ENCODE data around the gene ABCB11. TPM values are rescaled to one million over a fixed set of nuclear protein-coding genes. Genes with fewer than 3 reads are reported as not detected.

The ABCB11 gene
- total and polyA plus RNA-seq, 9 of the 15 experiments (the other 6 are each of a cell fraction or from before 2014, with no cell fraction given), result 0.04 to 0.51 (median 0.10) TPM; not detected in 1

GRCh38 chr2:168992026-168992425, 39.1 kb downstream of the ABCB11 start:
- ChIA-PET POLR2A (interaction anchor here (0.6 to 1.1 kb wide), 2 partner anchors 9 to 16 kb away, joined by 3 read pairs; no protein-coding TSS in a partner anchor), CTCF (ENCODE audit: low intra/inter-chr PET ratio) (no interaction called here)
- 25% methylated on average over 3 of the region's 3 CpGs for WGBS (ENCODE audit: insufficient coverage, low coverage, missing lambda C conversion rate)
- H3K9me3 ChIP-seq (replicated peaks; ENCODE audit: control insufficient read depth, insufficient read depth, low read depth, low read length), result no peaks in the 10 kb centered on the region
- H3K79me2 ChIP-seq (ENCODE audit: control insufficient read depth, insufficient read depth, low read length), result no peaks in the 10 kb centered on the region
- H3K9ac ChIP-seq (ENCODE audit: insufficient read depth in 1 of 2, low read depth in 2 of 2, low read length in 2 of 2), result no peak overlapping the region
- DNase-seq (ENCODE audit: extremely low read depth in 1 of 4, low spot score in 3 of 4) (no peak), FAIRE-seq (no peak), ATAC-seq (no peak)
- no peak for TF ChIP-seq HOMEZ (CRISPR knock-in tag; IDR thresholded peaks at IDR 0.05)
- TF ChIP-seq SAFB2 (IDR thresholded peaks at IDR 0.05; ENCODE audit: borderline replicate concordance, low read depth, low read length, severe bottlenecking), result no peak
- no peaks in the 10 kb centered on the region for H3K27me3 ChIP-seq (ENCODE audit: control insufficient read depth in 2 of 2, insufficient read depth in 2 of 2, low read length in 2 of 2)
- H4K20me1 ChIP-seq (replicated peaks; ENCODE audit: control insufficient read depth, insufficient read depth, low read length), result no peaks in the 10 kb centered on the region
- no peak overlapping the region for H3K4me3 ChIP-seq
- in situ Hi-C loops (cut with MboI), result no loop called here
- 0 out of 2 replicates have a peak overlapping the region, but pooled peaks have one; percentile 5 for H2AFZ ChIP-seq (ENCODE audit: low read depth, low read length)
- H3K4me1 ChIP-seq (replicated peaks in 1 of 2; ENCODE audit: control insufficient read depth in 2 of 2, insufficient read depth in 2 of 2, low read length in 2 of 2), result no peaks in the 10 kb centered on the region
- BruUV-seq (replicated peaks), result no TSS peak
- intact Hi-C loops (cut with micrococcal nuclease), result no loop called here
- no peak overlapping the region for H3K27ac ChIP-seq (ENCODE audit: extremely low read depth, low read depth, low read length)
- no peaks in the 10 kb centered on the region for H3K9me1 ChIP-seq (ENCODE audit: control insufficient read depth, insufficient read depth, low read length)
- H3K4me2 ChIP-seq (ENCODE audit: insufficient read depth, low read length), result no peak overlapping the region
- H3K36me3 ChIP-seq (ENCODE audit: control insufficient read depth, insufficient read depth, low read length), result no peaks in the 10 kb centered on the region

- no peak for ATAC-seq
- intact Hi-C loops (cut with micrococcal nuclease), result no loop called here
- no peaks in the 10 kb centered on the region for H3K27me3 ChIP-seq (ENCODE audit: control insufficient read depth in 2 of 2, insufficient read depth in 2 of 2, low read length in 2 of 2)
- POLR2A ChIA-PET, result no interaction called here
- no peaks in the 10 kb centered on the region for H3K79me2 ChIP-seq (ENCODE audit: control insufficient read depth, insufficient read depth, low read length)
- FAIRE-seq, result no peak
- no TSS peak for BruUV-seq (replicated peaks)
- no peaks in the 10 kb centered on the region for H3K4me1 ChIP-seq (replicated peaks in 1 of 2; ENCODE audit: control insufficient read depth in 2 of 2, insufficient read depth in 2 of 2, low read length in 2 of 2)
- no peak for DNase-seq (ENCODE audit: extremely low read depth in 1 of 4, low spot score in 3 of 4)
- in situ Hi-C loops (cut with MboI), result no loop called here
- 19% methylated on average over 1 of the region's 1 CpG for WGBS (ENCODE audit: insufficient coverage, low coverage, missing lambda C conversion rate)
- no peak overlapping the region for H3K27ac ChIP-seq (ENCODE audit: extremely low read depth, low read depth, low read length)
- no peak overlapping the region for H3K9ac ChIP-seq (ENCODE audit: insufficient read depth in 1 of 2, low read depth in 2 of 2, low read length in 2 of 2)
- no peaks in the 10 kb centered on the region for H3K9me1 ChIP-seq (ENCODE audit: control insufficient read depth, insufficient read depth, low read length)
- no peaks in the 10 kb centered on the region for H4K20me1 ChIP-seq (replicated peaks; ENCODE audit: control insufficient read depth, insufficient read depth, low read length)
- CTCF ChIA-PET (ENCODE audit: low intra/inter-chr PET ratio), result no interaction called here
- no peak overlapping the region for H2AFZ ChIP-seq (ENCODE audit: low read depth, low read length)
- H3K4me2 ChIP-seq (ENCODE audit: insufficient read depth, low read length), result no peak overlapping the region
- H3K9me3 ChIP-seq (replicated peaks; ENCODE audit: control insufficient read depth, insufficient read depth, low read depth, low read length), result no peaks in the 10 kb centered on the region
- no peak overlapping the region for H3K4me3 ChIP-seq
- no peaks in the 10 kb centered on the region for H3K36me3 ChIP-seq (ENCODE audit: control insufficient read depth, insufficient read depth, low read length)
- TF ChIP-seq ZNF696 (CRISPR knock-in tag; conservative IDR thresholded peaks at IDR 0.05) (no peak), ERF (CRISPR knock-in tag; IDR thresholded peaks at IDR 0.05) (no peak), NELFE (IDR thresholded peaks at IDR 0.05; ENCODE audit: insufficient read depth, insufficient read length) (no peak), C11orf30 (IDR thresholded peaks at IDR 0.05; ENCODE audit: low read depth) (peak; percentile 51; the same call in 1 of the 2 replicates), PBX2 (CRISPR knock-in tag; IDR thresholded peaks at IDR 0.05; ENCODE audit: low read depth) (no peak), PBX2 (tag; conservative IDR thresholded peaks at IDR 0.05; ENCODE audit: low read depth) (no peak), MAZ (CRISPR knock-in tag; conservative IDR thresholded peaks at IDR 0.05 in 1 of 2, IDR thresholded peaks at IDR 0.05 in 1 of 2) (no peak), ZBTB7A (IDR thresholded peaks at IDR 0.05; ENCODE audit: borderline replicate concordance, control insufficient read depth, low read depth, low read length) (no peak), L3MBTL2 (IDR thresholded peaks at IDR 0.05) (no peak), ZNF316 (IDR thresholded peaks at IDR 0.05) (peak; percentile 67), MAFF (IDR thresholded peaks at IDR 0.05; ENCODE audit: low read length) (no peak), CBX1 (IDR thresholded peaks at IDR 0.05; ENCODE audit: low read depth) (no peak)
These were observed 42.4 kb downstream of the ABCB11 start for GRCh38 chr2:168988755-168989154.
